GM08714 (cell line): ENCODE data around the gene FAAH.

Source experiments
- H3K4me3 ChIP-seq: fragments of 200-500 bp; sonication (Bioruptor generic); 2 replicates; pipeline ENCODE4 v1.5.1; 2014; ENCODE audit warnings: mild to moderate bottlenecking, low read length, inconsistent platforms
- ZNF274 ChIP-seq: IDR thresholded peaks from 2 replicates; pipeline ENCODE4 v1.6.1; 2012; ENCODE audit warnings: mild to moderate bottlenecking, low read depth, low read length

Gene FAAH

DNA sequence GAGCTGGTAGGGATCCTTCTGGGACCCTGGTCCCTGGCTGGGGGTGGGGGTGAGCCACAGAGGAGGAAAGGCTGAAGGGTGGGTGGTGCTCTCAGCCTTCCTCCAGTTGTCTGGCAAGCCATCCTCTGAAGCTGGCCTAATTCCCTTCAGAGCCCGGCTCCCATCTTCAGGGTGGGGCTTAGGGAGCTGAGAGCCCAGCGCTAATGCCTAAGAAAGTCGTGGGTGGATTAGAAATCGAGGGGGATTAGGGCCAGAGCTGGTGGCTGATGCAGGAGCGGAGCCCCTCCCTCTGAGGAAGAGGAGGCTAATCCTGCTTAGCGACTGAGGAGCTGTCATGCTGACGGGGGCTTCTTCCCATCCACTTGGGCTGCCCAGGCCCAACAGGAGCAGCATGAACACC, 64.7 kb downstream of the FAAH start:
- TF ChIP-seq ZNF274 = no peak
- H3K4me3 ChIP-seq = no peak overlapping the region

DNA sequence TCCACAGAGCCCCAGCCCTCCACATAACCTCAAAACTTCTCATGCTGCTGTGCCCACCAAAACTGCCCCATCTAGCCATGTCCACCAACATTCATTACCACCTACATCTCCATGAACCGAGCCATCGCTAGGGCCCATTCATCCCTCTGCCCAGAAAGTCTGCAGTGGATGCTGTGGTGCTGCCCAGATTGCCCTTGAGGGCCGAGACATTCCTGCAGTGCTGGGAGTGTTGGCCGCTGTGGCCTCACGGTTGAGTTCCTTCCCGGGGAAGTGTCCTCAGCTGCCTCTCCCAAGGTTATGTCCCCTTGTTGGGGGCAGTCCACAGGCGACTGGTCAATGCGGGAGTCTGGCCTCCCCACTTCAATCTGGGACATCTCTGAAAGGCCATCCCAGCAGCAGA, 65.2 kb downstream of the FAAH start:
- TF ChIP-seq ZNF274 = no peak
- no peak overlapping the region for H3K4me3 ChIP-seq

DNA sequence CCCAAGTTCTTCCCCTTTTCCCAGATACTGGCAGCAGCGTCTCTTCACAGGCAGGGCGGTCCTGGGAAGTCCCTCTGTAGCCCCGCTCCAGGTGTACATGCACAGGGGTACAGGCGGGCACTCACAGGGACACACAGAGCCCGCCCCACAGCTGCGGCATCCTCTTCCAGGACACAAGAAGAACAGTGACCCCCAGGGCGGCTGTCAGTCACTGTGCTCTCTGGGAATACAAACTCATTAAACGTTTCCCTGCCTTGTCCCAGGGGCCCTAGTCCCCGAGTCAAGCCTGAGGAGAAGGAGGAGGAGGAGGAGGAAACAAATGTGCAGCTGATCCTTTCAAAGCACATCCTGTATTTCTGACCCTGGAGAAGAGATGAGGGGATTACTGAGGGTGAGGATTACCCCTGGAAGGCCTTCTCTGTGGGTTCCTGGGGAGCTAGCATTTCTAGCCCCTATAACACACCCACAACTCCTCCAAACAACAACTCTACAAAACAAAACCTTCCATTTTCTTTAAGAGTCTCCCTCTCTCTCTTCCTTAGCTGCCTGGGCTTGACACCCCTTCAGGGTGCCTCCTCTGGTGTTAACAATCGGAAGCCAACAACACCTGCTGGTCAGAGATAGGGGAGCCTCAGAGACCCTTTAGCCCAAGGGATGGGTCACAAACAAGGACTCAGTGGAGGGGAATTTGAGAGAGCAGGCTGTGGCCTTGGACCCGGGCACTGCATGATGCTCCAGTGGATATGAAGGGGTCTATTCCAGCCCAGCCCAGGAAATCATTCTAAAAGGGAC, 67.1 kb downstream of the FAAH start:
- H3K4me3 ChIP-seq = no peak overlapping the region
- TF ChIP-seq ZNF274 = no peak

DNA sequence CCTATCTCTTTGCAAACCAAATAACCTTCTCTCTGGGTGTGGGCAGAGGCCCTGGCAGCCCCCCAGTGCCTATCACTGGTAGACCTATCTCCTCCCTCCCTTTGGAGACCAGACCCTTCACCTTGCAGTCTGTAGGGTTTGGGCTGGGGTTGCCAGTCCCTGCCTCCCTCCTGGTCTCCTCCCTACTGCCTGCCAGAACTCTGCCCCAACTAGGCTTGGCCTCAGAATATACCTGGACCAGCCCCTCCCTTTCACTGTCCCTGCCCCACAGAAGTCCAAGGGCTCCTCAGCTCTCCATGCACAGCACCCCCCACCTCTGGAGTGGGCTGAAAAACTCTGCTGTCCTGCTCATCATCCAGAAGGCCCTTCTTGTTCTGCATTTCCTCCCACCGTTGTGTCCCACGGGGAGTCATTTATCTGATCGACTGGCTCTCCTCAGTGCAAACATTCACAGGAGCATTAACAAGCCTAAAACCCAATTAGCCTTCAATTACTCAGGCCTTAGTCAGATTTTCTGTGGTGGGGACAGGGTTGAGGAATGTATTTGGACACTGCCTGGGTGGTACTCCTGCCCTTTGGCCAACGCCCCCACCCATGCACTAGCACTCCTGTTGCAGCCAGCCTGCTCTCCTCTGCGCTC, 67.8 kb downstream of the FAAH start:
- TF ChIP-seq ZNF274 = no peak
- no peak overlapping the region for H3K4me3 ChIP-seq
